GF-D8 (cell line): Measurements from ENCODE around the gene ARHGAP33.

ENCODE experiments used
- DNase-seq: peaks from one replicate; lab custom pipeline; 2025; lab: John Stamatoyannopoulos, UW

ARHGAP33 gene

GRCh38 chr19:35739275-35740107, 35.9 kb upstream of the ARHGAP33 start:
- no peak for DNase-seq

DNA sequence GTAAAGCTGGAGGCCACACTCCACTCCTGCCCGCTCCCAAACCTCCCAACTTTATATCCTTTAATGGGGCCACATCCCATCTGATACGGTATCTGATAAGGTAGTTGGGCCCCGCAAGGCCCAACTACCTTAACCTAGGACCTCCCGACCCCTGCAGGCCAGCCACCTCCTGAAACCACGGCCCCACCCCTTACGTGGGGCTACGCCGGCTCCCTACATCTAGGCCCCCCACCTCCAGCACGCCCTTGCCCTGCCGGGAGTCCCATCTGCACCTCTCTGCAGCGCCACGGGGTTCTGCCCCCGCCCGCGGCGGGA, 35.3 kb upstream of the ARHGAP33 start:
- no peak for DNase-seq

DNA sequence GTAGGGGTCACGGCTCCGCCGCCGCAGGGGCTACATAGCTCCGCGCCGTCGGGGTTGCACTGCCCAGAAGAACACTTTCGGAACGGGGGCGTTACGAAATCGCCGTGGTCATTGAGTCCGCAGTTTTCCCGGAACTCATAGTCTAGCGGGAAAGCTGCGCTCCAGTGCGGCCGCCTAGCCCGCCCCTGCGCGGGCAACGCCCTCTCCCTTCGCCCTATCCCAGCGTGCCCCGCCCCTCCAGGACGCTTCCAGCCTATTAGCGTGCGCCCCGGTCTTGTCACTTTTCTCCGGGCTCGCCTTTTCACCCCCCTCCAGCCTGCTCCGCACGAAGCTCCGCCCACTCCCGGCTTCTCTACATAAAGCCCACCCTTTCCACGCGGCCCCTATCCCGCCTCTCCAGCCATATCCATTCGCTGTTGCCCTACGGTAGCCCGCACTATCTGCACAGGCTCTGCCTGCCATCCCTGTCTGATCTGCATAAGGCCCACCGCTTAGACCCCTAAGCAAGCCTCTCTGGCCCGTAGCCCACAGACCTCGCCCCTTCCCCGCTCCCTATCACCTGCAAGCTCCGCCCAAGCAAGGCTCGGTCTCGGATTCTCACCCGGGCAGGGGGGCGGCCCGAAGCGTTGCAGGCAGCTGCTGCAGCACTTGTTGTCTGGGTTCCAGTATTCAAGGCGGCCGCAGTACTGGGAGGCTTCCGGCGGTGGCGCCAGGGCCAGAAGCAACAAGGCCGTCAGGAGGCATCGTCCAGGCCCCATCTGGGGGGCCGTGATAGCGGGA, 34.8 kb upstream of the ARHGAP33 start:
- peak; percentile 92 for DNase-seq

DNA sequence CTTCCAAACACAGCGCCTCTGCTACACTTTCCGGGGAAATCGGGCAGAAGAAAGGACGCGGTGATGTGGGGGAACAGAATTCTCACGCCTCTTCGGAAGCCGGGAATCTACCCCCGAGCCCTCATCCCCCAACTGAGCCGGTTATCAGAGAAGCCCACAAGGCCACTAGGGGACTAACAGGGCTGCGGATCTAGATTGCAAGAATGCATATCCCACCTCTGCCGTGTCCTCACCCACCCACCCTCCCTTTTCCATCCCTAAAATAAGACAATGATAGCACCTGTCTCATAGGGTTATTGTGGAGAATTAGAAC, 34.2 kb upstream of the ARHGAP33 start:
- no peak for DNase-seq

DNA sequence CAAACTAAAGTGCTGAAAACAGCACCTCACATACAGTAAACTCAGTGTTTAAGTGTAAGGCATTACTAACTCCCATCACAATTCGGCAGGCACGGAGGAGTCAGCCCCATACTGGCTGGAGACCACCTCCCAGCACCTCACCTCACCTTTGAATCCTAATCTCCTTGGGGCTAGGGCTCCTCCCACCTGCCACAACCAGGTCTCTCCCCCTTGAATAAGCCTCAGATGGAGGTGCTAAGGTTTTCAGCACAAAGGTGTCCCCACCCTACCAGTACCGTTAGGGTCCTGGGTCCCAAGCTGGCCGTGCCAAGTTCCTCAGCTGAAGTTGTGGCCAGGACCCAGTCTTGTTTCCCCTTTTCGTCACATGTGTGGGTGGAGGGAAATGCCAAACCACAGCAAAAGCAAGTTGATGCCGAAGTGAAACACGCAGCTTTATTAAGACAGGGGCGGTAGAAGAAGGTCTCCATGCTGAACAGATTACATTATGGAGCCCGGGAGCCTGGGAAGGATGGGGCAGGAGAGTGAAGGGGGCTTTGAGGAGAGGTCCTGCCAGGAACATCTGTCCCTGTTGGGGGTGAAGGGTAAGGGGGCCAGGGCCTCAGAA, 33.1 kb upstream of the ARHGAP33 start, which contains the start of gene IGFLR1:
Gene IGFLR1 (minus strand): TSS at position 332 of the 604 bp plus-strand sequence. CDS start 1,272 bp downstream, outside the sequence.
- DNase-seq = peak; percentile 61

DNA sequence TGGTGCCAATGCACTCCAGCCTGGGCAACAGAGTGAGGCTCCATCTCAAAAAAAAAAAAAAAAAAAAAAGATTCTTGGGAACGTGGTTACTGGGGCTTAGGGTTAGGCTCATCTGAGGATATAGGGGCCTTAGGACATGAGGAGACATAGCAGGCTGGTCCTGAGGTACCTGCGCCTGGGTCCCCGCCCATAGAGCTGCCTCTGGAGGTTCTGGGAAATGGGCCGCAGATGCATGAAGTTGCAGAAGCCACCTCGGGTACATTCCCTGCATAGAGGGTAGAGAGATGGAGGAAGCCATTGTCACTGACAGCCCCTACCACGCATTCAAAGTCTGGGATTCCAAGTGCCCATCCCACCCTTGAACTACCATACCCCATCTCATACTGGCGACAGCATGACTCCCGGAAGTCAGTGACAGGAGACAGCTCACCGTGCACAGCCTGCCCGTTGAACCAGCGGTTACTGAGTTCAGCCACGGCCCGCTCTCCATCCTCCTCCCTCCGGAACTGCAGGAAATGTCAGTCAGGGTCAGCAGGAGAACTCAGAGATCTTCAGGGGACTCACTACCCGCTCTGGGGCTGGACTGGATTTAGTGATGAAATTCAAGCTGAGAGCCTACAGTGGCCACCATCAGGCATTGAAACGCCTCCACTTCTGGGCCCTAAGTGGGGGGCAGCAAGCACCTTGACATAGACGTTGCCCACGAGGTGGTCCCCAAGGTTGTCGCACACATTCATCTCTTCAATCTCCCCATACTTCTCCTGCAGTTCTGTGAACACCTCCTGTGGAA, 31.5 kb upstream of the ARHGAP33 start:
- no peak for DNase-seq

DNA sequence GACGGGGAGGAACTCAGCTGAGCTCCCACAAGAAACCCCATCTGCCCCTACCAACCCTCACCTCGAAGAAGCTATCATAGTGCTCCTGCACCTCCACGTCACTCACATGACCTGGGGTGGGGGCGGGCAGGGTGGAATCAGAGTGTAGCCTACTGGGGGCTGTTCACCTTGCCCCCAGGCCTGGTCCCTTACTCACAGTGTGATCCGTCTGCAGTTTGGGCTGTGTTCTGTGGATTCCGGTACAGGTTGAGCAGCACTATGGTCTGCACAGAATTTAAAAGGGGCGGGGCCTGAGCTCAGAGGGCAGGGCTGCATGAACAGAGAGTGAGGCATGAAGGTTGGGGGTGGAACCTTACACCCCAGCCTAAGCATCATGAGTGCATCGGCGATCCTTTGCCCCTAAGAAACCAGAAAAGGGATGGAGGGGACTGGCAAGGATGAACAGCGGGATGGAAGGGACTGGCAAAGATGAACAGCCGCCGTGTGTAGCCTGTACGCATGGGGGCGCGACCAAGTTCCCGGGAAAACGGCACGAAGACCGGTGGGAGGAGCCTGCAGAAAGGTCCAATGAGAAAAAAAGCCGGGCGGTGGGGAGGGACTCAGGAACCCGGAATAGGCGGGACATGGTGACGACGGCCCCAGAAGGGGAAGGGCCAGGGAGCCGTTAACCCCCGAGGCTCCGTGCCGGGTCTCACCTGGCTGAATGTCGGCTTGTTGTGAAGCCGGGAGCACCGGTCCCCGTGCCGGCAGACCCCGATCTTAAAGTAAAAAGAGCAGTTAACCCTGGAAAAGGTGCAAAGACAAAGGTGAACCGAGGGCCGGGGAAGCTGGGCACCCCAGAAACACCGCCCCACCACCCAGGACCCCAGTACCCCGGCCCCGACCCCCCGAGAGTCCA, 30.7 kb upstream of the ARHGAP33 start:
- DNase-seq = peak; percentile 87

DNA sequence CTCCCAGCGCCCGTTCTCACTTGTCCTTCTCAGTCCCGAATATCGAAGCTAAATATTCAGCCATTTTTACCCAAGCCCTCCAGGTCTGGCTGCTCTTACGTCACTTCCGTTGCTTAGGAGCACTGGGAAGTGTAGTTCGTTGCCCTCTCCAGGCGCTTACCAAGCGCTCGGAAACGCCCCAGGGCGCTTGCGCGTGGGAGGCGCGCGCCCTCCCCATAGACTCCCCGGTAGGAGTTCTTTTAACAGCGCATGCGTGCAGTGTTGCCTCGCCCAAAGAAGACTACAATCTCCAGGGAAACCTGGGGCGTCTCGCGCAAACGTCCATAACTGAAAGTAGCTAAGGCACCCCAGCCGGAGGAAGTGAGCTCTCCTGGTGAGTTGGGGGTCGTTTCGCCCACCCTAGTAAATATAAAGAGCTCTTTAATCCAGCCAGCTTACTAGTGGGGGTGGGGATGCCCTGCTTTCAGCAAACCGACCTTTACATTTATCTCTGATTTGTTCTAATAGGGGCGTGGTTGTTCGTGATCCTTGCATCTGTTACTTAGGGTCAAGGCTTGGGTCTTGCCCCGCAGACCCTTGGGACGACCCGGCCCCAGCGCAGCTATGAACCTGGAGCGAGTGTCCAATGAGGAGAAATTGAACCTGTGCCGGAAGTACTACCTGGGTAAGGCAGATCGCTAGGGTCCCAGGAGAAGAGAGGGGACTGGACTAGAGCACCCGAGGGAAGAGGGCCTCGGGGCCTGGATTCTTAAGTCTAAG, 29.9 kb upstream of the ARHGAP33 start, which contains the start of the genes PSENEN and U2AF1L4:
Gene PSENEN (plus strand): TSS at position 324 of the 759 bp plus-strand sequence. CDS start 280 bp downstream, at position 604.
Gene U2AF1L4 (minus strand): TSS at position 91 of the 759 bp plus-strand sequence. CDS start 27 bp downstream, at position 64.
- DNase-seq = peak; percentile 99

DNA sequence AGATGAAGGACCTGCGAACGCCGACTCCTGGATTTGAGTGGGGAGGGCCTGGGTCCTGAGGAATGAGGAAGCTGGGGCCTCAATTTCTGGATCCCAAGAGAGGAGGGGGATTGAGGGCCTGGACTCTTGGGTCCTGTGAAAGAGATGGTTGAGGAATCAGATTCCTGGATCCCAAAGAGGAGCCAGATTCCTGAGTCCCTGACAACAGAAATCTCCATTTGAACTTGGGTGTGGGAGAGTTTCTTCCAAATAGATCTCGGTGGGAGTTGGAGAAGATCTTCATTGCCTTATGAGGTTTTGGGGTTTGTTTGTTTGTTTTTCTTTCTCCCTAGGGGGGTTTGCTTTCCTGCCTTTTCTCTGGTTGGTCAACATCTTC, 29.3 kb upstream of the ARHGAP33 start:
- DNase-seq = no peak

GRCh38 chr19:35746531-35746930, 28.8 kb upstream of the ARHGAP33 start:
- no peak for DNase-seq

DNA sequence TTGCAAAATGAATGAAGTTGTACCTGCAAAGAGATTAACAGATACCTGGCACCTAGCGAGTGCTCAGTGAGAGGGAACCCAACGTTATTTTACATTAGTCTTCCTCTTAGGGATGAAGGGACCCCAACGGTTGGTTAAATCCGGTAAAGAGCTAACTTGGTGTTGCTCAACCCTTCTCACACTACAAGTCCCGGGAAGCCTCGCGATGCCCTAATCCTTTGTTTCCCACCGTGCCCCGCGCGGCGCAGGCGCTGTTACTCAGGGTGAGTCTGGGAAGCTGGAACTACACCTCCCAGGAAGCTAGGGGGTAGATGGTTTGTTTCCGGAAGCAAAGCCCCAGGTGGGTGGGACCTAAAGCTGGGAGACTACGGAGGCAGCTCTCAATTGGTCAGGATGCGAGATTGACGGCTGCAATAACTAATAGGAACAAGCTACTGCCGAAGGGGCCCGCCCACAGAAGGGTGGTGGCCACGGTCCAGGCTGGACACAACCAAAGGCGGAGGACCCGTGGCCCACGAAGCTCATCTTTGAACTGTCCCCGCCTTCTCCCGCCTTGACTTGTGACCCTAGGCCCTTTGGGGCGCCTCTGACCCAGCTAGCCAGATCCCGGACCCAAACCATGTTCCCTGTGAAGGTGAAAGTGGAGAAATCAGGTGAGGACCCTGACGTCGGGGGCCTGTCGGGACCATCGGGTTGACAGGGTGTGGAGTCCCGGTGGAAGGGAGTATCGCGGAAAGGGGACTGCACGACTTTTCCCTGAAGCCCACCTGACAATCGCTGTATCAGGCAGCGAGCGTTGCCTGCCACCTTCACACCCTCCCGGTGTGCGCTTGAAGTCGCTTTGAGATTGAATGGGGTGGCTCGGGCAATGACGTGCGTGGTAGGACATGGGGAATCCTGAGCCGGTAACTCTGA, 27.0 kb upstream of the ARHGAP33 start, which contains the start of gene LIN37:
Gene LIN37 (plus strand): TSS at position 471 of the 915 bp plus-strand sequence. CDS start 149 bp downstream, at position 620.
- peak; percentile 97 for DNase-seq

GRCh38 chr19:35750167-35750566, 25.2 kb upstream of the ARHGAP33 start:
- no peak for DNase-seq

GRCh38 chr19:35751839-35752745, 23.3 kb upstream of the ARHGAP33 start:
- DNase-seq = no peak

DNA sequence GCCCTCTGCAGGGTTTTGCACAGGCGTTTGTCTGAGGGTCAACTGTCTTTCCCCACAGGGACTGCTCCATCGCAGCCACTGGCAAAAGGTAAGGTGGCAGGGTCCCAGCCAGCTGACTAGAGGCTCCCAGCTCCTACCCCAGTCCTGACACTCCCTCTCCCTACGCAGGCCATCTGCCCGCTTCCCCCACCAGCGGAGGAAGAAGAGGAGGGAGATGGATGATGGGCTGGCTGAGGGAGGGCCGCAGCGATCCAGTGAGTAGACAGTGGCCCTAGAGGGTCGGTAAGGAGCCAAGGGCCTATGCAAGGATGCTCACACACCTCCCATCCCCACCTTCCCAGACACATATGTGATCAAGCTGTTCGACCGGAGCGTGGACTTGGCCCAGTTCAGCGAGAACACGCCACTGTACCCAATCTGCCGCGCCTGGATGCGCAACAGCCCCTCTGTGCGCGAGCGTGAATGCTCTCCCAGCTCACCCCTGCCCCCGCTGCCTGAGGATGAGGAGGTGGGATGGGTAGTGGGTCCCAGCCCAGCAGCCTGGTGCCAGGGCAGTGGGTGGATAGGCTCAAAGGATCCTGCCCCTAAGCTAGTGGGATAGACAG, 22.5 kb upstream of the ARHGAP33 start:
- DNase-seq = no peak

GRCh38 chr19:35753634-35754369, 21.6 kb upstream of the ARHGAP33 start:
- DNase-seq = no peak

- no peak for DNase-seq
Measured at GRCh38 chr19:35754370-35755130, 20.8 kb upstream of the ARHGAP33 start.
